Measurements from ENCODE around the gene MRPS10.
"Not testable (repeated sequence)": the region's sequence is repeated elsewhere in the genome, so short reads cannot be mapped to it uniquely, and the experiment has no call there.

MRPS10 gene

GRCh38 chr6:42210551-42210950, 7.1 kb downstream of the MRPS10 start:
- no peak for DNase-seq (ENCODE audit: low spot score)

GRCh38 chr6:42207559-42207958, 10.1 kb downstream of the MRPS10 start:
- not testable (repeated sequence) for DNase-seq (ENCODE audit: low spot score)

GRCh38 chr6:42204768-42205282, 12.8 kb downstream of the MRPS10 start:
- DNase-seq (ENCODE audit: low spot score) = no peak

GRCh38 chr6:42203183-42203582, 14.5 kb downstream of the MRPS10 start:
- no peak for DNase-seq (ENCODE audit: low spot score)

GRCh38 chr6:42202131-42202915, 15.3 kb downstream of the MRPS10 start:
- DNase-seq (ENCODE audit: low spot score) = not testable (repeated sequence)

- DNase-seq (ENCODE audit: low spot score) = no peak
Measured at GRCh38 chr6:42201382-42201781, 16.3 kb downstream of the MRPS10 start.

- no peak for DNase-seq (ENCODE audit: low spot score)
Measured at GRCh38 chr6:42200035-42200434, 17.6 kb downstream of the MRPS10 start.

- no peak for DNase-seq (ENCODE audit: low spot score)
Measured at GRCh38 chr6:42199106-42199981, 18.3 kb downstream of the MRPS10 start.

- no peak for DNase-seq (ENCODE audit: low spot score)
Measured at GRCh38 chr6:42197555-42198362, 19.9 kb downstream of the MRPS10 start.

GRCh38 chr6:42195415-42195814, 22.2 kb downstream of the MRPS10 start:
- no peak for DNase-seq (ENCODE audit: low spot score)

- no peak for DNase-seq (ENCODE audit: low spot score)
Measured at GRCh38 chr6:42194056-42194455, 23.6 kb downstream of the MRPS10 start.

GRCh38 chr6:42193491-42193894, 24.2 kb downstream of the MRPS10 start:
- no peak for DNase-seq (ENCODE audit: low spot score)

GRCh38 chr6:42192385-42192784, 25.3 kb downstream of the MRPS10 start:
- DNase-seq (ENCODE audit: low spot score) = not testable (repeated sequence)

GRCh38 chr6:42190554-42191183, 27.0 kb downstream of the MRPS10 start:
- DNase-seq (ENCODE audit: low spot score) = peak; percentile 74

GRCh38 chr6:42188406-42188805, 29.3 kb downstream of the MRPS10 start:
- DNase-seq (ENCODE audit: low spot score) = no peak

- DNase-seq (ENCODE audit: low spot score) = no peak
Measured at GRCh38 chr6:42185597-42185996, 32.1 kb downstream of the MRPS10 start.

- DNase-seq (ENCODE audit: low spot score) = no peak
Measured at GRCh38 chr6:42184475-42184874, 33.2 kb downstream of the MRPS10 start.

GRCh38 chr6:42182101-42182500, 35.6 kb downstream of the MRPS10 start:
- no peak for DNase-seq (ENCODE audit: low spot score)

- no peak for DNase-seq (ENCODE audit: low spot score)
Measured at GRCh38 chr6:42179945-42180313, 37.7 kb downstream of the MRPS10 start.

- peak; percentile 62 for DNase-seq (ENCODE audit: low spot score)
Measured at GRCh38 chr6:42179261-42179944, 38.3 kb downstream of the MRPS10 start.

Data from SK-N-DZ (cell line).